ENCODE results near the gene CCDC71.

- no peak for TF ChIP-seq CTCF (conservative IDR thresholded peaks at IDR 0.05; ENCODE audit: low read depth in 2 of 2)
- no peak for TF ChIP-seq REST (IDR thresholded peaks at IDR 0.05; ENCODE audit: unreplicated experiment)
- TF ChIP-seq POLR2AphosphoS5 (IDR thresholded peaks at IDR 0.05; ENCODE audit: low read depth) = no peak
- TF ChIP-seq ETS1 (IDR thresholded peaks at IDR 0.05) = no peak
- TF ChIP-seq EZH2phosphoT487 (IDR thresholded peaks at IDR 0.05; ENCODE audit: unreplicated experiment) = no peak
- TF ChIP-seq EZH2 (IDR thresholded peaks at IDR 0.05; ENCODE audit: low read depth, unreplicated experiment) = no peak
- no peak for TF ChIP-seq ZNF114 (CRISPR knock-in tag; IDR thresholded peaks at IDR 0.05)
- TF ChIP-seq CREB1 (CRISPR knock-in tag; IDR thresholded peaks at IDR 0.05; ENCODE audit: low read depth) = no peak
- TF ChIP-seq ZNF331 (CRISPR knock-in tag; IDR thresholded peaks at IDR 0.05; ENCODE audit: low read depth) = no peak
- TF ChIP-seq NANOG (IDR thresholded peaks at IDR 0.05; ENCODE audit: borderline replicate concordance) = no peak
Measured at GRCh38 chr3:49191741-49192140, 25.6 kb upstream of the CCDC71 start.

All from GM23338 (cell line).